Measurements from ENCODE around the gene SLC25A29.
"Not testable (repeated sequence)": the region's sequence is repeated elsewhere in the genome, so short reads cannot be mapped to it uniquely, and the experiment has no call there.

Gene SLC25A29

GRCh38 chr14:100293497-100294212 is 12.6 kb downstream of the SLC25A29 start:
- no peak for DNase-seq (ENCODE audit: low spot score)

GRCh38 chr14:100292776-100293461 is 13.3 kb downstream of the SLC25A29 start:
- no peak for DNase-seq (ENCODE audit: low spot score)

DNA sequence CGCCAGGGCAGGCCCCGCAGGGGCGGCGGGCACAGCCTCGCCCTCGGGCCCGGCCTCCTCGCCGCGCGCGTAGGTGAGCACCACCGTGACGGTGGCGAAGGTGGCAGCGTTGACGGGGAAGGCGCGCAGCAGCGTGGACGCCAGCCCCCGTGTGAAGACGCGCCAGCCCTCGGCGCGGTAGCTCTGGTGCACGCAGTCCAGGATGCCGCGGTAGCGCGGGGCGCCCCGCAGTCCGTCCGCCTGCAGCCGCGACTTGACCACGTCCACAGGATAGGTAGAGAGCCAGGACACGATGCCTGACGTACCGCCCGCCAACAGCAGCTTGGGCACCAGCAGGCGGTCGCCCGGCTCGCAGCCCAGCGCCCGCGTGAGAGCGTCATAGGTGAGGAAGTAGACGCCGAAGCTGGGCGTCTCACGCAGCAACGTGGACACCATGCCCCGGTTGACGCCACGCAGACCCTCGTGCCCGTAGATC is 13.9 kb downstream of the SLC25A29 start:
- DNase-seq (ENCODE audit: low spot score) = no peak

- DNase-seq (ENCODE audit: low spot score) = no peak
Measured at GRCh38 chr14:100291305-100292075, 14.8 kb downstream of the SLC25A29 start.

- DNase-seq (ENCODE audit: low spot score) = no peak
Measured at GRCh38 chr14:100290607-100291304, 15.5 kb downstream of the SLC25A29 start.

DNA sequence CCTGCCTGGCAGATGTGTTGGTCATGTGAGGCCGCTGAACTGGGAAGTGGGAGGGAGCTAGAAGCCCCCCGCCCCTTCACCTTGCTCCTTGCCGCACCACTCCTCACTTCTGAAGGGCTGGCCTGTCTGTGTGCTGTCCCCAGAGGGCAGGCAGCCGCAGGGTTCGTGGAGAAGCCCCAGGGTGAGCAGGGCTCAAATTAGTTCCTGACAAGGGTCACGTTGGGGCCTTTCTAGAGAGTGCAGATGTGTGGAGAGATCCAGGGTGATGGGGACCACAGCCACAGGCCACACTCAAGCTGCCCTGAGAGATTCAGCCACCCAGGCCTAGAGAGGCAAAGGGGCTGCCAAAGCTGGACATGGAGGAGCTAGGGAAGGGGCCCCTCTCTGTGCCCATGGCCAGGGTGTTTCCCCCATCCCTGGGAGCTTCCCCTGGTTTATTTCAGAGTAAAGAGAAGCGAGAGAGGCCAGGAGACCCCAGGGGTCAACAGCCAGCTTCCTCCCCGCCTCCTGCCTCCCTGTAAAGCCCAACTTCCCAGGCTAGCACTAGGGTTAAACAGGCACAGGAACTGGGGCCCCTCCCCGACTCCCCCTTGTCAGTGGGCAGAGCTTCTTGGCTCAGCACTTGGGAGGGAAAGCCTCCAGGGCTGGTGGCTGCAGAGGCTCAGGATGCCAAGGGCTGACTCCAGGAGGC is 16.2 kb downstream of the SLC25A29 start:
- no peak for DNase-seq (ENCODE audit: low spot score)

GRCh38 chr14:100288382-100289185 is 17.7 kb downstream of the SLC25A29 start:
- DNase-seq (ENCODE audit: low spot score) = no peak

- not testable (repeated sequence) for DNase-seq (ENCODE audit: low spot score)
Measured at GRCh38 chr14:100287998-100288295, 18.3 kb downstream of the SLC25A29 start.

GRCh38 chr14:100287202-100287997 is 18.8 kb downstream of the SLC25A29 start:
- DNase-seq (ENCODE audit: low spot score) = no peak

- no peak for DNase-seq (ENCODE audit: low spot score)
Measured at GRCh38 chr14:100286484-100287191, 19.6 kb downstream of the SLC25A29 start.

DNA sequence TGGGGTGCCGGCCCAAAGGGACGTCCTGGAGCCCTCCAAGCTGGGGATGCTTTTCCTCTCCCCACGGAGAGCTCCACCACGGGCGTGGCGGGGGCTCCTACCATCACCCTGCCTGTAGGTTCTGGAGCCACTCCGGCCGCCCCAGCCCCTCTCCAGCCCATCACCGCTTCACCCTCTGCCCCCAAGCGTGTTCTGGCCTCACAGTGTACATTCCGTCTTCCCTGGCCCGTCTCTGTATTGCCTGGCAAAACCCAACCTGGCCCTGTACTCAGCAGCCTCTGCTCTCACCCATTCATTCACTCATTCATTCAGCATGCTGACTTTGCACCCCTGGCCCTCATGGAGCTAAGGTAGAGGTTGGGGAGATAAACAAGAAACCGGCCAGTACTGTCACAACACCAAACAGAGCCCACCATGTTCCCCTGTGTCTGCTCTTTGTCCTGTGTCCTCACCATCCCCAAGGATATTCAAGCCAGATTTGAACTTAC is 20.3 kb downstream of the SLC25A29 start:
- DNase-seq (ENCODE audit: low spot score) = no peak

DNA sequence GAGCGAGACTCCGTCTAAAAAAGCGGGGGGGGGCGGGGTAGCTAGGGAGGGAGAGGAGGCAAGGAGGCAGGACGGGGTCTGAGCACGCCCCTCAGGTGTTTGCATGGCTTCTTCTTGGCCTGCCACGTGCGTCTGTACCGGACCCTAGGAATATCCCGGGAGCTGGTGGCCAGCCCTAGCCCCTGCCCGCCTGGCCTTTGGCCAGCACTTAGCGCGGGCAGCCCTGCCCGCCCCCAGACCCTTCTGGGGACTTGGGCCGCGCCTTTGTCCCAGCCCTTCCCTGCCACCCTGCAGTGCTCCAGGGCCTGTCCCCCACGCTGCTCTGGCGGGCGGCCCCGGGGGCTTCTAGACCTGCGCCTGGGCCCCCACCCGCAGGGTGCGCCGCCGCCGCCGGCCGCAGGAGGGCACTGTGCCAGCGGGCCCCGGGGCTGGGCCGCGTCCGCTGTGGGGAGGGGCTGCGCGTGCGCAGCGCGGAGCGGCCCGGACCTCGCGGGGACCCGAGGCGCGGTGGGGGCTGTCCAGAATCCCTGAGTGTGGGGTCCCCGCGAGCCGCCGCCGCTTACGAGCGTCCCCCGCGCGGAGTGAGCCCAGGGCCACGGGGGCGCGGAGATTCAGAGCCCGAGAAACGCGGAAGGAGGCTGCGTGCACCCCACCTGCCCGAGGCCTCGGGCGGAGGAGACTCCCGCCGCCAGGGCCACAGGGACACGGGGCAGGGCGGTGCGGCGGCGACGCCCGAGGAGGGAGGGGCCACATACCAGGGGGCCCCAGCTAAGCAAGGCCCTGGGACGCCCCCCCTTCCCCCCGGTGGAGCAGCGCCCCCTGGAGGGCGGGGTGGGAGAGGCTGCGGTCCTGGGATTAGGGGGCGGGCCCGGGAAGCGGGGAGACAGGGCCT is 21.0 kb downstream of the SLC25A29 start:
- DNase-seq (ENCODE audit: low spot score) = peak; percentile 98

GRCh38 chr14:100283984-100284881 is 22.0 kb downstream of the SLC25A29 start:
- no peak for DNase-seq (ENCODE audit: low spot score)

GRCh38 chr14:100283436-100283835 is 22.8 kb downstream of the SLC25A29 start:
- not testable (repeated sequence) for DNase-seq (ENCODE audit: low spot score)

DNA sequence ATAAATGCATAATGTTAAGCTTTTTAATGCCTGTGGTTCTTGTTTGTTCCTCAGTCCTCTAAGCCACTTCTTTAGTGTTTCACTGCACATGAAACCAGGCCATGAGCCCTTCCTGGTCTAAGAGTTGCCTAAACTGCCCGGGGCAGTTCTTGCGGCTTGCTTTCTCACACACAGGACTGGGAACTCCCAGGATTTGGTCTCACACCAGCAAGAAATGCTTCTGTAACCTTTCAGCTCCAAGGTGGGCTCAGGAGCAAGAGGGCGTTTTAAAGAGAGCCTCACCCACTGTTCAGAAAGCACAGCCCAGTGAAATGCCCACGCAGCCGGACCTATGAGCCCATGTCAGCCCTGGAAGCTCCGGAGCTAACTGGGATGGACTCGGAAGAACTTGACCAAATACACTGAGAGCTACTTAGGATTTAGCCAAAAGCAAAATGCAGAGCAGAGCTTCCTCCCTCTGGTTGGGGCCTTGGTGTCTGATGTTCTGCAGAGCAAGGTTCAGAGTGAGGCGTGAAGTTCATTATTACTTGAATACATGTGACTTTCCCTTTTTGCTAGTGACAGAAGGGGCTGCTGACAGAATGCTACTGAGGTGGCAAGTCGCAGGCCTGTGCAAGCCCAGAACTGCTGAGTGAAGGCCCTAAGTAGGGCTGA is 23.4 kb downstream of the SLC25A29 start:
- no peak for DNase-seq (ENCODE audit: low spot score)

- DNase-seq (ENCODE audit: low spot score) = no peak
Measured at GRCh38 chr14:100282083-100282350, 24.2 kb downstream of the SLC25A29 start.

Measured in GM03348 (cell line).